NCI-H2196 treated with DMSO at 0.1 percent for 48 hours (cell line): Measurements from ENCODE around the gene DRAXIN.

Experiments used
- DNase-seq: peaks from one replicate; lab custom pipeline; 2025; ENCODE audit not compliant: unreplicated experiment; lab: John Stamatoyannopoulos, UW

DRAXIN gene

GRCh38 chr1:11735854-11736745 lies 44.6 kb downstream of the DRAXIN start, which contains the start of gene AGTRAP:
Gene AGTRAP (plus strand): TSS chr1:11736136. CDS start chr1:11736209, 73 bp downstream.
- DNase-seq, result peak; percentile 84

GRCh38 chr1:11736746-11737639 lies 45.5 kb downstream of the DRAXIN start:
- DNase-seq, result no peak

GRCh38 chr1:11738096-11738495 lies 46.6 kb downstream of the DRAXIN start:
- DNase-seq, result no peak

DNA sequence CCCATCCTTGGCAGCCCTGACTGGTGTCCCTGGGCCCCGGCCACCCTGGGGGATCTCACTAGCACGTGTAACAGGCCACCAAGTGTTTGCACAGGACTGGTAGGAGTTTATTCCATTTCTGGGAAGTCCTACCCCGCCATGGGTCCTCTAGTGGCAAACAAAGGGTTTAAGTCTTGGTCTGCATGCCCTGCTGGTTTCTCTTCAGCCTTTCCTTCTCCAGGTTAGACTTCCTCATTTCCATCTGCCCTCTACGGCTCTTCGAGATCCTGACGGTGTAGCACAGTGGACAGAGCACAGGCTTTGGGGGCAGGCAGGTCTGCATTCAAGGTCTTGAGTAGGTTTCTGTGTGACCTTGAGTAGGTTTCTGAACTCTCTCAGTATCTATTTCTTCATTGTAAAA lies 47.3 kb downstream of the DRAXIN start:
- DNase-seq, result no peak

DNA sequence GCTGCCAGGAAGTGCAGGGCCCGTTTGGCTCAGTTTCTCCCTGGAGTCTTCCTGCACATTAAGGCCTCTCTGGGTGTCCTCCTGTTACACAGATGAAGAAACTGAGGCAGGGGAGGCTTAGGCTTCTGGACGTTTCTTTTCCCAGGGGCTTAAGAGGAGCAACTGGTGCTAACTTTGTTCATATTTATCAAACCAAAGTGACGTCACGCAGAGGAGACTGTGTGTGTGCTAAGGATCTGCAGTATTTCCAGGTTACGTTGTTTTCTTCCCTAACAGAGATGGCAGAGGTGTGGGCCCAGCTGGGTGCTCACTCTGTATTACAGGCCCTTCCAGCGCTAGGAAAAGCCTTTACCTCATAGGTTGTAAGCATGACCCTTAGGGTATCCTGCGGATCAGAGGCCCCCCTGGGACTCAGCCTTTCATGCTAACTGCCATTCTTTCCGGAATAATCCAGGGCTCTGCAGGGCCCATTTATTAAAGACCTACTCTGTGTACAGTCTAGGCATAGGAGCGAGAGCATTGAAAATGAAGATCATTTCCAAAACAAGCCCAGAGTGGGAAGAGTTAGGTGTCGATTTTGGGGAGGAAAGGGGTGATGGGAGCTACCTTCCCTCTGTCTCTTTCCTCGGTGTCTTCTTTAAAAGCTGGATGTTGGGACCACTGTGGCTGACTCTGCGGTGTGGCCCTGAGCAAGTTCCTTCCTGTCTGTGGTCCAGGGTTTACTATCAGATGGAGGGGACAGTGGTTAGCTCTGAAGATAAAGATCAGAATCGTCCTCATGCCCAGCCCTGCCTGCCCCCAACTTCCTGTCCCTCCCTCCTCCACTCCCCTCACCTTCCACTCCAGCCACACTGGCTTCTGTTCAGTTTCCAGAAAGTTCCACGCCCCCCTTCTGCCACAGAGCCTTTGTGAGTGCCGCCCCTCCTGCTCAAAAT lies 49.0 kb downstream of the DRAXIN start:
- DNase-seq, result no peak

GRCh38 chr1:11741482-11741881 lies 50.0 kb downstream of the DRAXIN start:
- no peak for DNase-seq

GRCh38 chr1:11741919-11742558 lies 50.5 kb downstream of the DRAXIN start:
- DNase-seq, result no peak

GRCh38 chr1:11744287-11744686 lies 52.8 kb downstream of the DRAXIN start:
- DNase-seq, result no peak

DNA sequence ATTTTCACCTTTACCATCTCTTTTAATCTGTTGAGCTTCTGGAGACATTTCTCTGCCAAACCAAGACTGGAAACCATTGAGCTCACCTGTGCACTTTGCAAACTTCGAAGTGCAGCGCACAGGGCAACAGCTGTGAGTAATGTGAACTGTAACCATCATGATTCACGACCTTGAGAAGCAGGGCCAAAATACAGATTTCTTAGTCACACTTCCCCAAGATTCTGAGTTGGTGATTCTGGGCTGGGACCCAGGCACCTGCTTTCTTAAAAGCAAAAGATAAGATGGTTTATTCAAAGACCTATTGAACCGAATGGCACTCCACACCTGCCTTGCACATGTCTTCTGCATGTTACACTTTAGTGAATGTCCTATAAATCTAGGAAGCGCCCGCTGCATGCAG lies 54.6 kb downstream of the DRAXIN start:
- DNase-seq, result no peak

- no peak for DNase-seq
Measured at GRCh38 chr1:11746795-11747487, 55.4 kb downstream of the DRAXIN start.

DNA sequence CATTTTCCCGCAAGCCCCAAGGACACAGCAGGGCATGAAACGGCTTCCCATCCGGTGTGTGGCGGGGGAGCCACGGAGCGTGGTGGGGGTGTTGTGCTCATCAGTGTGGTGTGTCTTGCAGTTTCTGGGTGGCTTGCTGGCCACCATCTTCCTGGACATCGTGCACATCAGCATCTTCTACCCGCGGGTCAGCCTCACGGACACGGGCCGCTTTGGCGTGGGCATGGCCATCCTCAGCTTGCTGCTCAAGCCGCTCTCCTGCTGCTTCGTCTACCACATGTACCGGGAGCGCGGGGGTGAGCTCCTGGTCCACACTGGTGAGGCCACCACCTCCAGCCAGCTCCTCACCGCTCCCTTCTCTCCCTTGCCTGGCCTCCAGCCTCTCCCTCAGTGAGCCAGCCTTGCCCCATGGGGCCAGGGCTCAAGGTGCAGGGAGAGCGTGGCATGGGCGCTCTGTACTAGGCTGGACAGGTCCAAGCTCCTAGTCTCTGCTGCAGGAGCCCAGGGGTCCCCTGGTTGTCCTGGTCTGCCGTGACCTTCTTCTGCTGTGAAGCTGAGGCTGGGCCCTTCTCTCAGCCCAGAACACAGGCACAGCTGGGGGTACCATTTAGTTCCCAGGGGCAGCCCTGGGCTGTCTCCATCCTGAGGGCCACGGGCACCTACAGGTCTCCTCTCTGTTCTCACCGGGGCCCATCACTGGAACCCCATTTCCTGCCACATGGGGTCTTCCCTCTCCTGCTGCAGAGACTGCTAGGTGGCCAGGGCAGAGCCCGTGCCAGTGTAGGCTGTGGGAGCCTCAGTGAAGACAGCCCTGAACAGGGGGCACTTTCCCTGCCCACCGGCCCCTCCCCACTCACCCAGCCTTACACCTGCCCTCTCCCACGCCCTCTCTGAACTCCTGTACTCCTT lies 57.0 kb downstream of the DRAXIN start:
- DNase-seq, result no peak

- peak; percentile 43 for DNase-seq
Measured at GRCh38 chr1:11749203-11749689, 57.7 kb downstream of the DRAXIN start.

GRCh38 chr1:11749996-11750395 lies 58.5 kb downstream of the DRAXIN start:
- DNase-seq, result no peak

- DNase-seq, result no peak
Measured at GRCh38 chr1:11751087-11751486, 59.6 kb downstream of the DRAXIN start.

- no peak for DNase-seq
Measured at GRCh38 chr1:11752359-11753088, 61.0 kb downstream of the DRAXIN start.

DNA sequence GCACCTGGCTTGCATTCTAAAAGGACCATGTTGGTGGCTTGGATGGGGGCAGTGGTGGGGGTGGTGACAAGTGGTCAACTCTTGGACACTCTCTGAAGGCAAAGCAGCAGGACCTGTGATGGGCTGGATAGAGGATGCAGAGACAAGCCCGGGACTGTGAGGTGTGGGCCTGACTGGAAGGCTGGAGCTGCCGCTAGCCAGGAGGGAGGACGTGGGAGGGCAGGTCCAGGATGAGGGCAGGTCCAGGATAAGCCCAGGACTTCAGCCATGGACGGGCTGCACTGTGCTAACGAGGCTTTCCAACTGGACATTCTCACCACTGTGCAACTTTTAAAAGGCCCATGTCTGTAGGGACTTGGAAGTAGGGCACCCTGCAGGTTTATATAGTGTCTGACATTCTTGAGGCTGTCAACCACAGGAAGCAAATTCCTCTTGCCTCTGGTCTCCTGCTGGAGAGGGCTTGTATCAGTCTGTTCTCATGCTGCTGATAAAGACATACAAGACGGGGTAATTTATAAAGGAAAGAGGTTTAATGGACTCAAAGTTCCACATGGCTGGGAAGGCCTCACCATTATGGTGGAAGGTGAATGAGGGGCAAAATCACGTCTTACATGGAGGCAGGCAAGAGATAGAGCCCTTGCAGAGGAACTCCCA lies 62.2 kb downstream of the DRAXIN start:
- DNase-seq, result no peak

- no peak for DNase-seq
Measured at GRCh38 chr1:11757047-11757446, 65.5 kb downstream of the DRAXIN start.
